Measurements from ENCODE around the gene ZNF616.

The ZNF616 gene

DNA sequence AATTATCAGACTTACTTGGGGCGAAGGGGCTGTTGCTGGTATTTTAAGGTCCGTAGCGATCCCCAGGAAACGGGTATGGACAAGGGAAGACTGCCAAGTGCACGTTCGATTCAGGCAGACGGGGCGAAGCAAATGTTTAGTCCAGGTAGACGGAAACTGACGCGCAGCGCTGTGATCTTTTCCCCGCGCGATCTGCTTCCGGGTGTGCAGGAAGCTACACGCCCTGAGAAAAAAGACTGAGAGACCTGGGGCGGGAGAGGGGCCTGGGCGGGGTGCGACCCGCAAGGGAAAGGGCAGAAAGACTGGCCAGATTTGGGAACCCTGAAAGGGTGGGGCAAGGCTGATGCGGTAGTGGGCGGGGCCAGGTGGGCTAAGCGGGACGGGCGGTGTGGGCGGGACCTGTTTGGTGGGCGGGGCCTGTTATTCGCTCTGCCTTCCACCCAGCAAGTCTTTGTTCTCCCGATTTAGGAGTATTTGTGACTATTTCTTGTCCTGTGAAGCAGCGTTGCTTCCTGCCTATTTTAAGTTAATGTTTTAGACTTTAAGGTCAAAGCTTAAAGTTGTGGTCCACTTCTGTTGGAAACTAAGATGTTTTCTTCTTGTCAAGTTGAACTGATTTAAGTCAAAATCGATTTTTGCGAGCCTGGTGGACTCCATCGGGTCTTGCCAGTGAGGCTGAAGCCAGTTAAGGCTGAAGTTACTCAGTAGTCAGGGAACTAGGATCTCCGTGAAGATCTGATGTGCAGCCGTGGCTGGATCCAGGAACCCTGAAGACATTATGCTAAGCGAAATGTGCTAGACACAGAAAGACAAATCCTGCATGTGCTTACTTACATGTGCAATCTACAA lies 31.8 kb upstream of the ZNF616 start, which contains the start of gene ZNF836:
TSS of gene ZNF836 (minus strand) at position 301 of the 849 bp plus-strand sequence. CDS start 3,549 bp downstream, outside the sequence.
- Histone ChIP-seq H3K27ac (peak within 1 kb of the TSS; percentile 64), H3K36me3 (peaks cover 7% of the 10 kb centered on the region), H3K4me3 (ENCODE audit: low read depth, low read length) (peak within 1 kb of the TSS; percentile 88)

DNA sequence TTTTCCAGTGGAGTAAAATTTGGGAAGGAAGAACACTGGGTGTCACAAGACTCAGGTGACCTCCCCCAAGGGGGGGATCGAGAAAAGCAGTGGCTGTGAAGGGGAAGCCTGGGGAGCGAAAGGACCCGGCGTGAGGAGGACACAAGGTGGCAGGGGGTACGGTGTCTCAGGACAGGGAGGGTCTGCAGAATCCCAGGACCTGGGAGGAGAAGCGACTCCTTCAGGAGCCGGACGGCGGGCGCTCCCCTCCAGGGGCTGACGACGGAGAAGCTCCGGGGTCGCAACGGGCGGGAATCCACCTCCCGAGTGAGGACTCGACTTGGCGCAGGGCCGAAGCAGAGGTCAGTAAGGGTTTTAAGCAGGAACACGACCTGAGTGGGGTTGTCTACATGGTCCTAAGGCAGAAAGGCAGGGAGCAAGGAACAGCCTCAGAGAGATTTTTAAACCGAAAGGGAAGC lies 31.2 kb upstream of the ZNF616 start:
- Histone ChIP-seq H3K36me3 (peaks cover 7% of the 10 kb centered on the region), H3K27ac (no peak overlapping the region), H3K4me3 (ENCODE audit: low read depth, low read length) (peak overlapping the region; percentile 88), H3K27me3 (ENCODE audit: insufficient read depth, low read depth, severe bottlenecking) (no peaks in the 10 kb centered on the region), H3K9me3 (ENCODE audit: severe bottlenecking) (peaks cover 12% of the 10 kb centered on the region)
- no peak for TF ChIP-seq CTCF (IDR thresholded peaks at IDR 0.05; ENCODE audit: low read depth, low read length)
- DNase-seq: peak; percentile 7

More for the DNA sequence above, 31.8 kb upstream of the ZNF616 start, which contains the start of gene ZNF836:
- no peak for TF ChIP-seq CTCF (IDR thresholded peaks at IDR 0.05; ENCODE audit: low read depth, low read length)
- no peaks in the 10 kb centered on the region for H3K27me3 ChIP-seq (ENCODE audit: insufficient read depth, low read depth, severe bottlenecking)
- peaks cover 12% of the 10 kb centered on the region for H3K9me3 ChIP-seq (ENCODE audit: severe bottlenecking)
- DNase-seq: peak; percentile 79

- Histone ChIP-seq H3K4me3 (ENCODE audit: low read depth, low read length) (no peak overlapping the region; the same call in 1 of the 2 replicates), H3K27ac (no peak overlapping the region), H3K36me3 (peaks cover 7% of the 10 kb centered on the region), H3K9me3 (ENCODE audit: severe bottlenecking) (peaks cover 12% of the 10 kb centered on the region), H3K27me3 (ENCODE audit: insufficient read depth, low read depth, severe bottlenecking) (no peaks in the 10 kb centered on the region)
- DNase-seq: no peak
- no peak for TF ChIP-seq CTCF (IDR thresholded peaks at IDR 0.05; ENCODE audit: low read depth, low read length)
Measured at GRCh38 chr19:52170304-52170703, 30.6 kb upstream of the ZNF616 start.

DNA sequence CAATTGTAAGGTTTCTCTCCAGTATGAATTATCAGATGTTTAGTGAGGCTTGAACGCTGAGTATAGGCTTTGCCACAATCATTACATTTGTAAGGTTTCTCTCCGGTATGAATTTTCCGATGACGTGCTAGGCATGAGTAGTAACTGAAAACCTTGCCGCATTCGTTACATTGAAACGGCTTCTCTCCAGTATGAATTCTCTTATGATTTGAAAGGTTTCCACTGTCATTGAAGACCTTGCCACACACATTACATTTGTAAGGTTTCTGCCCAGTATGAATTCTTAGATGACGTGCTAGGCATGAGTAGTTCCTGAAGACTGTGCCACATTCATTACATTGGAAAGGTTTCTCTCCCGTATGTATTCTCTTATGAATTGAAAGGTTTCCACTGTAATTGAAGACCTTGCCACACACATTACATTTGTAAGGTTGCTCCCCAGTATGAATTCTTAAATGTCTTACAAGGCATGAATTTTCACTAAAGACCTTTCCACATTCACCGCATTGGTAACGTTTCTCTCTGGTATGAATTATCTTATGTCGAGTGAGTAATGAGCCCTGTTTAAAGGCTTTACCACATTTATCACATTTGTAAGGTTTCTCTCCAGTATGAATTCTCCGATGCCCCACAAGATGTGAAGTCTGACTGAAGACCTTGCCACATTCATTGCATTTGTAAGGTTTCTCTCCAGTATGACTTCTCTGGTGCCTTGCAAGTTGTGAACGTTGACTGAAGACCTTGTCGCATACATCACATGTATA lies 16.0 kb upstream of the ZNF616 start:
- H3K9me3 ChIP-seq (ENCODE audit: severe bottlenecking): peaks cover 28% of the 10 kb centered on the region
- H3K36me3 ChIP-seq: peaks cover 15% of the 10 kb centered on the region
- DNase-seq: no peak
- no peak overlapping the region for H3K4me3 ChIP-seq (ENCODE audit: low read depth, low read length)
- H3K27me3 ChIP-seq (ENCODE audit: insufficient read depth, low read depth, severe bottlenecking): no peaks in the 10 kb centered on the region
- no peak overlapping the region for H3K27ac ChIP-seq
- TF ChIP-seq CTCF (IDR thresholded peaks at IDR 0.05; ENCODE audit: low read depth, low read length): no peak

DNA sequence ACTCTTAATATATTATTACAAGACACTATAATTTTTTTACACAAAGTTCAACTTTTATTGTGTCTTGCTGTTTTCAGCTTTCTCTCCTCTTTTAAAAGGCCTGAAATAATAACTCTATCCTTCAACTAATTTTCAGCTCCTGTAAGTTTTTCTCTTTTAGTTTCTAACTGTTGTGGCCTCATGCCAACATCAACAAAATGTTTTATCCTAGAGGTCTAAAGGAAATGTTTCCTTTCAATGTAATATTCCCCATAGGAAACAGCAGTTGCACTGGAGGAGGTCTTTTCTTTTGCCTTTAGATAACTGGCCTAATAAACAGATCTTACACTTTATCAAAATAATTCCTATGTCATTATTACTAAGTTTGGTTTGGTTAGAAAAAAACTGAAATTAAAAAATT lies 8.5 kb upstream of the ZNF616 start:
- Histone ChIP-seq H3K4me3 (ENCODE audit: low read depth, low read length) (no peak overlapping the region), H3K9me3 (ENCODE audit: severe bottlenecking) (peaks cover 6% of the 10 kb centered on the region), H3K27me3 (ENCODE audit: insufficient read depth, low read depth, severe bottlenecking) (no peaks in the 10 kb centered on the region), H3K27ac (no peak overlapping the region), H3K36me3 (no peaks in the 10 kb centered on the region)
- DNase-seq: no peak
- TF ChIP-seq CTCF (IDR thresholded peaks at IDR 0.05; ENCODE audit: low read depth, low read length): no peak

All from WERI-Rb-1 (cell line).